Neuronal stem cell (in vitro differentiated cells): ENCODE measurements around the gene OFD1.
A peak's percentile ranks its signal among the peaks of the same experiment; 100 is the strongest.

Experiments
- DNase-seq: peaks from one replicate; pipeline ENCODE4 v3.0.0-alpha.2; 2013; ENCODE audit warnings: low spot score
- H2AFZ ChIP-seq: one replicate; pipeline ENCODE4 v1.6.1; 2013; ENCODE audit warnings: mild to moderate bottlenecking, low read length, inconsistent platforms
- H2AK5ac ChIP-seq: 2 replicates; pipeline ENCODE4 v1.6.1; 2013; ENCODE audit warnings: low read depth, mild to moderate bottlenecking, inconsistent platforms, low read length, moderate library complexity, mixed read lengths
- H2BK120ac ChIP-seq: 2 replicates; pipeline ENCODE4 v1.6.1; 2013; ENCODE audit warnings: low read depth, mild to moderate bottlenecking, inconsistent platforms, low read length, moderate library complexity, mixed read lengths
- H2BK12ac ChIP-seq: one replicate; pipeline ENCODE4 v1.6.1; 2013; ENCODE audit warnings: low read length, inconsistent platforms
- H2BK15ac ChIP-seq: 2 replicates; pipeline ENCODE4 v1.6.1; 2013; ENCODE audit warnings: mild to moderate bottlenecking, low read length, inconsistent platforms, mixed read lengths
- H2BK5ac ChIP-seq: one replicate; pipeline ENCODE4 v1.6.1; 2013; ENCODE audit warnings: inconsistent platforms, mild to moderate bottlenecking, low read length, moderate library complexity
- H3K14ac ChIP-seq: one replicate; pipeline ENCODE4 v1.6.1; 2013; ENCODE audit warnings: low read length, inconsistent platforms
- H3K18ac ChIP-seq: 2 replicates; pipeline ENCODE4 v1.6.1; 2013; ENCODE audit warnings: low read length, inconsistent platforms
- H3K23ac ChIP-seq: 2 replicates; pipeline ENCODE4 v1.6.1; 2013; ENCODE audit warnings: low read depth, mild to moderate bottlenecking, mixed read lengths, low read length, inconsistent platforms; ENCODE audit not compliant: poor library complexity
- H3K27ac ChIP-seq: replicated peaks from 3 replicates; pipeline ENCODE4 v1.5.1; 2013; ENCODE audit warnings: low read length, inconsistent platforms
- H3K27me3 ChIP-seq, 3 experiments: 2 replicates each; pipeline ENCODE4 v1.6.1; 2013; ENCODE audit warnings: low read length in 3 of 3, mild to moderate bottlenecking in 2 of 3, inconsistent platforms in 1 of 3, low read depth in 1 of 3, mixed read lengths in 1 of 3, moderate library complexity in 1 of 3; ENCODE audit not compliant: control insufficient read depth in 3 of 3, insufficient read depth in 3 of 3
- H3K36me3 ChIP-seq, 2 donors: replicated peaks in 1 of 2; 2 replicates each; pipeline ENCODE4 v1.6.1; 2013; ENCODE audit warnings: low read length in 2 of 2; ENCODE audit not compliant: control insufficient read depth in 2 of 2, insufficient read depth in 2 of 2
- H3K4ac ChIP-seq: 2 replicates; pipeline ENCODE4 v1.6.1; 2013; ENCODE audit warnings: inconsistent platforms, mild to moderate bottlenecking, low read length, moderate library complexity
- H3K4me1 ChIP-seq, 2 donors: 1 replicate in 1 of 2; 2 replicates in 1 of 2; pipeline ENCODE4 v1.6.1; 2013; ENCODE audit warnings: low read length in 2 of 2, low read depth in 1 of 2; ENCODE audit not compliant: control insufficient read depth in 2 of 2, insufficient read depth in 1 of 2
- H3K4me2 ChIP-seq: one replicate; pipeline ENCODE4 v1.6.1; 2013; ENCODE audit warnings: mild to moderate bottlenecking, low read length, inconsistent platforms; ENCODE audit not compliant: insufficient read depth, poor library complexity, severe bottlenecking
- H3K4me3 ChIP-seq, 2 donors: 2 replicates each; pipeline ENCODE4 v1.5.1; 2013; ENCODE audit warnings: low read length in 2 of 2, mild to moderate bottlenecking in 2 of 2, inconsistent platforms in 1 of 2, moderate library complexity in 1 of 2
- H3K79me1 ChIP-seq: one replicate; pipeline ENCODE4 v1.6.1; 2013; ENCODE audit warnings: low read depth, mild to moderate bottlenecking, inconsistent platforms, low read length, moderate library complexity
- H3K9ac ChIP-seq: one replicate; pipeline ENCODE4 v1.6.1; 2013; ENCODE audit warnings: mild to moderate bottlenecking, low read depth, low read length, inconsistent platforms; ENCODE audit not compliant: poor library complexity
- H3K9me3 ChIP-seq, 2 donors: replicated peaks in 1 of 2; 2 replicates each; pipeline versions ENCODE3 to v1.6.1; 2013; ENCODE audit warnings: low read length in 2 of 2, mild to moderate bottlenecking in 2 of 2, inconsistent platforms in 1 of 2, low read depth in 1 of 2, mixed read lengths in 1 of 2, moderate library complexity in 1 of 2; ENCODE audit not compliant: control insufficient read depth in 2 of 2, insufficient read depth in 1 of 2
- H4K8ac ChIP-seq: one replicate; pipeline ENCODE4 v1.6.1; 2013; ENCODE audit warnings: low read depth, mild to moderate bottlenecking, inconsistent platforms, low read length, moderate library complexity
- H4K91ac ChIP-seq: one replicate; pipeline ENCODE4 v1.6.1; 2013; ENCODE audit warnings: low read length, low read depth, mild to moderate bottlenecking, inconsistent platforms; ENCODE audit not compliant: poor library complexity
- WGBS, 2 donors: extraction: QIAGEN DNeasy Blood & Tissue Kit; methylation state at CpG; one replicate each; pipeline ENCODE4 v1.1.7; 2013; ENCODE audit warnings: missing lambda C conversion rate in 2 of 2, mixed read lengths in 1 of 2; ENCODE audit not compliant: insufficient read length in 2 of 2, insufficient replicate concordance in 1 of 2; ENCODE audit errors: extremely low coverage in 2 of 2; 5-methylcytosine and 5-hydroxymethylcytosine counted together

Gene OFD1

DNA sequence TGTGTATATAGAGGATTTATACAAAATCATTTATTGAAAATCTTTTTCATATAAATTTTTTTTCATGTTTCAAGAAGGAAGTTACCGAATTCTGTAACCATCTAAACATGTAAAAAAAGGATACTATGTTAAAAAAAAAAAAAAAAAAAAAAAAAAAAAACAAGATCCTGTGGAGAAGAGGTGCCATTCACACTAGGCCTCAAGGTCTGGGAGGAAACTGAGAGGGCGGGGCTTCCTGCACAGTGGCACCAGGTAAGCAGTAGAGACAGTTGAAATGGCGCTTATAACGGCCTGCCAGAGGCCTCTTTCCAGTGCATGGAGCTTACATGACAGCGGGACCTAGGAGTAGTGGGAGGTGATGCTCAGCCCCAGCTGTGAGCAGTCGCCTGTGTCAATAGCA, 17.6 kb upstream of the OFD1 start:
- H4K8ac ChIP-seq: no peak overlapping the region
- no peak overlapping the region for H3K4me2 ChIP-seq
- no peak overlapping the region for H3K23ac ChIP-seq
- H3K27me3 ChIP-seq: no peaks in the 10 kb centered on the region
- no peak overlapping the region for H2BK5ac ChIP-seq
- no peaks in the 10 kb centered on the region for H3K79me1 ChIP-seq
- H2BK12ac ChIP-seq: no peak overlapping the region
- H3K27ac ChIP-seq: no peak overlapping the region
- H3K18ac ChIP-seq: no peak overlapping the region
- H3K9ac ChIP-seq: no peak overlapping the region
- no peak overlapping the region for H2BK15ac ChIP-seq
- no peak overlapping the region for H4K91ac ChIP-seq
- peaks cover 8 to 62% of the 10 kb centered on the region in 2 donors for H3K36me3 ChIP-seq
- DNase-seq: no peak
- whole genome bisulfite sequencing, 2 donors: no CpG with 5 or more reads among the region's 6 CpGs
- no peak overlapping the region for H2AK5ac ChIP-seq
- peaks cover 0 to 21% of the 10 kb centered on the region in 2 donors for H3K4me1 ChIP-seq
- H3K4me3 ChIP-seq: no peak overlapping the region
- no peak overlapping the region for H2AFZ ChIP-seq
- H3K4ac ChIP-seq: no peak overlapping the region
- no peaks in the 10 kb centered on the region for H3K9me3 ChIP-seq
- H3K14ac ChIP-seq: no peak overlapping the region
- H2BK120ac ChIP-seq: no peak overlapping the region

DNA sequence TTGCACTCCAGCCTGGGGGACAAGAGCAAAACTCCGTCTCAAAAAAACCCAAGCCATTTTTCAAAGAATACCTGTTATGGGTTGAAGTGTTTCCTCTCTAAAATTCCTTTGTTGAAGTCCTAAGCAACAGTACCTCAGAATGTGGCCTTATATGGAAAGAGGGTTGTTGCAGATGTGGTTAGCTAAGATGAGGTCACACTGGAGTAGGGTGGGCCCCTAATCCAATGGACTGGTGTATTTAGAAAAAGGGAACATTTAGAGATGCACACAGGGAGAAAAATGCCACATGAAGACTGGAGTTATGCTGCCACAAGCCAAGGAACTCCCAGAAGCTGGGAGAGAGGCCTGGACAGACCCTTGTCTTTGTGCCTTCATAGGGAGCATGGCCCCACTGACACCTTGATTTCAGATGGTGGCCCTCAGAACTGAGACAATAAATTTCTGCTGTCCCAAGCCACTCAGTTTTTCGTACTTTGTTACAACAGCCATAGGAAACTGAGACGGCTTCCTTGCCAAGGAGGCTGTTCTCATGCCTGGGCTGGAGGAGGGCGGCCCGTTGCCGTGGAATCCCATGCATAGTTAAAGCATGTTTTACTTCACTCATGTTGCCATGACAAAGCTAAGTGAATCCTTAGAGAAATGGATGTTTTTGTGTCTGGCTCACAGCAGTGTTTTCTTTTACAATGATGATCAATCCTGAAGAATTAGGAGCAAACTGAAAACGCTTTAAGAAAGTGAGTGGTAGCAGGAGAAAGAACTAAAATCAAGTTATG, 16.7 kb upstream of the OFD1 start:
- no peak overlapping the region for H3K9ac ChIP-seq
- H3K36me3 ChIP-seq: peaks cover 8 to 58% of the 10 kb centered on the region in 2 donors
- no peak overlapping the region for H2BK5ac ChIP-seq
- H3K23ac ChIP-seq: no peak overlapping the region
- H2BK12ac ChIP-seq: no peak overlapping the region
- no peak overlapping the region for H4K91ac ChIP-seq
- no peak overlapping the region for H3K4me3 ChIP-seq
- H3K27me3 ChIP-seq: no peaks in the 10 kb centered on the region
- H2BK15ac ChIP-seq: no peak overlapping the region
- no peak overlapping the region for H2AK5ac ChIP-seq
- H3K4me1 ChIP-seq: peaks cover 0 to 21% of the 10 kb centered on the region in 2 donors
- DNase-seq: no peak
- H3K18ac ChIP-seq: no peak overlapping the region
- no peak overlapping the region for H2BK120ac ChIP-seq
- H2AFZ ChIP-seq: peak overlapping the region; percentile 58
- no peak overlapping the region for H3K4me2 ChIP-seq
- no peak overlapping the region for H3K27ac ChIP-seq
- no peaks in the 10 kb centered on the region for H3K79me1 ChIP-seq
- no peaks in the 10 kb centered on the region for H3K9me3 ChIP-seq
- no CpG with 5 or more reads among the region's 7 CpGs for WGBS, 2 donors
- H3K4ac ChIP-seq: no peak overlapping the region
- H3K14ac ChIP-seq: no peak overlapping the region
- no peak overlapping the region for H4K8ac ChIP-seq

DNA sequence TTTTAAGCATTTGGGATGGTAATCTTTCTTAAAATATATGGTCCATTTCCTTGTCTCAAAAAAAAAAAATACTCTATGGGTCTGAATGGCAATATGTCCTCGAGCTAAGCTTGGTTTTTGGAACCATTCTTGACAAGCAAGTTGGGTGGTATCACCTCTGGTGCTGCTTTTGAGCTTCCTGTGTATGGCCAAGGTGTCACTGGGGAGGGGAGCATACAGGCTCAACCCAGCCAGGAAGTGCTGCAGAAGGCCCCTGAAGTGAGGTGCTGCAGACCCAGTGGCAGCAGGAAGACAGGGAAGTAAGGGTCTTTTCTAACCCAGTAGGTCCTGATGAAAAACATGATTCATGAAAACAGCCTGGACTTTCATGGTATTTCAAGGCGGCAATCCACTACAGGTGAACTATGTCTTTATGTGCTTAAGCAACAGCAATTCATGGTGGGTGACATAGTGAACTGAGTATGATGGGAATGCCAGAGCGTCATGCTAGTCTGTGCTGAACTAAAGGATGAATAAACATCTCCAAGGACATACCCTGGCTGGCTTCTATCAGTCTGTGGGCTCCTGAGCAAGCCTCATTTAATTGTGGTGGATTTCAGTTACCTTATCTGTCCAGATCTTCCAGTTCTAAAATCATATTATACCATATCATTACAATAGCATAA, 15.2 kb upstream of the OFD1 start:
- Histone ChIP-seq H3K4me1 (peaks cover 0 to 21% of the 10 kb centered on the region in 2 donors), H4K8ac (no peak overlapping the region), H2BK12ac (no peak overlapping the region), H2AFZ (no peak overlapping the region), H3K18ac (no peak overlapping the region), H4K91ac (no peak overlapping the region), H3K27me3 (no peaks in the 10 kb centered on the region), H2BK15ac (no peak overlapping the region), H2BK5ac (no peak overlapping the region), H3K36me3 (peaks cover 8 to 55% of the 10 kb centered on the region in 2 donors), H3K4me2 (no peak overlapping the region), H3K23ac (no peak overlapping the region), H3K4ac (no peak overlapping the region), H3K79me1 (no peaks in the 10 kb centered on the region), H3K4me3 (no peak overlapping the region), H2AK5ac (no peak overlapping the region), H2BK120ac (no peak overlapping the region), H3K9me3 (peaks cover 0 to 4% of the 10 kb centered on the region in 2 donors), H3K27ac (no peak overlapping the region), H3K9ac (no peak overlapping the region), H3K14ac (no peak overlapping the region)
- no peak for DNase-seq
- WGBS, 2 donors: no CpG with 5 or more reads among the region's 3 CpGs

DNA sequence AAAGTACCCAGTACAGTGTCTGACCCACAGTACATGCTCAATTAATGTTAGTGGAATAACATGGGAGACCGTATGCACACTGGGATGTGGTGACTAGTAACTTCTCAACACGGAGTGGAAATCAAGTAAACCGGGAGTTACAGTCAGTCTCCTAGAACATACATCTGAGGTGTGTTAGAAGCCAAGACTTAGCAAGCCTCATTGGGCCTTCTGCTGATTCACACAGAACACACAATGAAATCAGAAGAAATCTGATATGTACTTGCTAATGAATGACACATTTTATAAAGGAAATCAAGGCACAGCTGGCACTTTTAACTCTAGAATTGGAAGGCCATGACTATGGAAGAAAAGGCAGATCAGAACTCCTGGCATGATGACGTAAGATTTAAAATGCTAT, 13.2 kb upstream of the OFD1 start:
- H2AK5ac ChIP-seq: no peak overlapping the region
- H3K27ac ChIP-seq: no peak overlapping the region
- H3K14ac ChIP-seq: no peak overlapping the region
- H3K79me1 ChIP-seq: no peaks in the 10 kb centered on the region
- H2AFZ ChIP-seq: no peak overlapping the region
- H3K9ac ChIP-seq: no peak overlapping the region
- no peak overlapping the region for H4K91ac ChIP-seq
- no peak overlapping the region for H3K4me2 ChIP-seq
- H2BK12ac ChIP-seq: no peak overlapping the region
- H3K4me3 ChIP-seq: no peak overlapping the region
- H2BK5ac ChIP-seq: no peak overlapping the region
- no peaks in the 10 kb centered on the region for H3K27me3 ChIP-seq
- DNase-seq: no peak
- no peak overlapping the region for H3K18ac ChIP-seq
- no peak overlapping the region for H2BK120ac ChIP-seq
- H3K4me1 ChIP-seq: peaks cover 0 to 21% of the 10 kb centered on the region in 2 donors
- H2BK15ac ChIP-seq: no peak overlapping the region
- H3K36me3 ChIP-seq: peaks cover 7 to 36% of the 10 kb centered on the region in 2 donors
- no CpG with 5 or more reads among the region's 4 CpGs for WGBS, 2 donors
- no peak overlapping the region for H4K8ac ChIP-seq
- peaks cover 0 to 4% of the 10 kb centered on the region in 2 donors for H3K9me3 ChIP-seq
- no peak overlapping the region for H3K23ac ChIP-seq
- no peak overlapping the region for H3K4ac ChIP-seq
